IMR-90 (cell line): ENCODE results near the gene ZDHHC22. TPM values are rescaled to one million over a fixed set of nuclear protein-coding genes. Genes with fewer than 3 reads are reported as not detected.

Experiments used
- ATAC-seq: fragments of 200-7000 bp; cut with Tn5 transposase; 2 replicates; pipeline ENCODE4 v1.9.1; 2020; ENCODE audit warnings: low read depth, mild to moderate bottlenecking, moderate library complexity
- BruUV-seq: library from RNA; stranded (reverse); fragments of 400-500 nt; replicated peaks from 2 replicates; lab custom pipeline; 2021; lab: Mats Ljungman, UMichigan
- CTCF ChIA-PET: fragments of 300-600 bp; formaldehyde crosslinking; extraction: SDS; loops from one replicate; lab custom pipeline; 2021; ENCODE audit warnings: antibody characterized with exemption; lab: Yijun Ruan, JAX
- POLR2A ChIA-PET: fragments of 300-600 bp; sonication (Branson Sonifier 250); formaldehyde crosslinking; loops from one replicate; lab custom pipeline; 2022; ENCODE audit warnings: antibody characterized with exemption; ENCODE audit not compliant: unreplicated experiment; lab: Charles Lee
- DNase-seq: peaks from one replicate; pipeline ENCODE4 v3.0.0; 2013
- H2AFZ ChIP-seq: replicated peaks from 2 replicates; pipeline ENCODE3; 2013; ENCODE audit warnings: low read length, mild to moderate bottlenecking; ENCODE audit not compliant: poor library complexity
- H2AK5ac ChIP-seq: 2 replicates; pipeline ENCODE4 v1.6.1; 2013; ENCODE audit warnings: low read depth, low read length, inconsistent platforms
- H2AK9ac ChIP-seq: replicated peaks from 2 replicates; pipeline ENCODE3; 2013; ENCODE audit warnings: mild to moderate bottlenecking, low read depth, low read length, moderate library complexity; ENCODE audit not compliant: poor library complexity
- H2BK120ac ChIP-seq: 2 replicates; pipeline ENCODE4 v1.6.1; 2013; ENCODE audit warnings: low read depth, low read length, inconsistent platforms
- H2BK15ac ChIP-seq: 3 replicates; pipeline ENCODE4 v1.6.1; 2013; ENCODE audit warnings: low read depth, low read length, inconsistent platforms
- H2BK20ac ChIP-seq: 2 replicates; pipeline ENCODE4 v1.6.1; 2013; ENCODE audit warnings: low read depth, mild to moderate bottlenecking, inconsistent platforms, low read length, moderate library complexity
- H2BK5ac ChIP-seq: 2 replicates; pipeline ENCODE4 v1.6.1; 2013; ENCODE audit warnings: mild to moderate bottlenecking, low read depth, low read length, inconsistent platforms; ENCODE audit not compliant: poor library complexity, severe bottlenecking
- H3K14ac ChIP-seq: replicated peaks from 2 replicates; pipeline ENCODE4 v1.6.1; 2013; ENCODE audit warnings: low read depth, low read length, inconsistent platforms
- H3K18ac ChIP-seq: 2 replicates; pipeline ENCODE4 v1.6.1; 2013; ENCODE audit warnings: low read depth, low read length, control low read depth
- H3K23ac ChIP-seq: 2 replicates; pipeline ENCODE4 v1.6.1; 2013; ENCODE audit warnings: low read depth, low read length, inconsistent platforms
- H3K27ac ChIP-seq: 2 replicates; pipeline ENCODE4 v1.5.1; 2013; ENCODE audit warnings: mild to moderate bottlenecking, control low read depth, low read length; ENCODE audit not compliant: insufficient read depth
- H3K27me3 ChIP-seq: 2 replicates; pipeline ENCODE4 v1.6.1; 2013; ENCODE audit warnings: low read length; ENCODE audit not compliant: control insufficient read depth, insufficient read depth
- H3K36me3 ChIP-seq: 2 replicates; pipeline ENCODE4 v1.6.1; 2013; ENCODE audit warnings: low read length, mixed read lengths; ENCODE audit not compliant: control insufficient read depth, insufficient read depth
- H3K4ac ChIP-seq: 2 replicates; pipeline ENCODE4 v1.6.1; 2013; ENCODE audit warnings: low read depth, low read length, inconsistent platforms
- H3K4me1 ChIP-seq: 2 replicates; pipeline ENCODE4 v1.6.1; 2013; ENCODE audit warnings: low read length, mixed read lengths; ENCODE audit not compliant: control insufficient read depth, insufficient read depth
- H3K4me2 ChIP-seq: 2 replicates; pipeline ENCODE4 v1.6.1; 2013; ENCODE audit warnings: low read depth, mild to moderate bottlenecking, control low read depth, low read length, moderate library complexity
- H3K4me3 ChIP-seq: 2 replicates; pipeline ENCODE4 v1.5.1; 2013; ENCODE audit warnings: low read depth, mild to moderate bottlenecking, control low read depth, low read length, moderate library complexity; ENCODE audit not compliant: insufficient read depth
- H3K56ac ChIP-seq: 2 replicates; pipeline ENCODE4 v1.6.1; 2013; ENCODE audit warnings: low read length, inconsistent platforms; ENCODE audit not compliant: insufficient read depth; ENCODE audit errors: extremely low read depth
- H3K79me1 ChIP-seq, 2 experiments: 2 replicates each; pipeline ENCODE4 v1.6.1; 2013; ENCODE audit warnings: low read length in 2 of 2, inconsistent platforms in 1 of 2, low read depth in 1 of 2
- H3K9ac ChIP-seq: 2 replicates; pipeline ENCODE4 v1.6.1; 2013; ENCODE audit warnings: low read depth, low read length, control low read depth
- H3K9me1 ChIP-seq: 2 replicates; pipeline ENCODE4 v1.6.1; 2013; ENCODE audit warnings: low read length, inconsistent platforms; ENCODE audit not compliant: insufficient read depth
- H3K9me3 ChIP-seq: 2 replicates; pipeline ENCODE4 v1.6.1; 2013; ENCODE audit warnings: low read length; ENCODE audit not compliant: control insufficient read depth, insufficient read depth
- H4K20me1 ChIP-seq: 2 replicates; pipeline ENCODE4 v1.6.1; 2013; ENCODE audit warnings: low read length, inconsistent platforms; ENCODE audit not compliant: insufficient read depth
- H4K5ac ChIP-seq: 2 replicates; pipeline ENCODE4 v1.6.1; 2013; ENCODE audit warnings: mild to moderate bottlenecking, low read depth, low read length, control low read depth
- H4K8ac ChIP-seq, 2 experiments: 2 replicates each; pipeline ENCODE4 v1.6.1; 2013; ENCODE audit warnings: low read depth in 2 of 2, low read length in 2 of 2, control low read depth in 1 of 2, inconsistent platforms in 1 of 2
- H4K91ac ChIP-seq: 2 replicates; pipeline ENCODE4 v1.6.1; 2013; ENCODE audit warnings: low read depth, low read length, inconsistent platforms; ENCODE audit not compliant: insufficient read depth
- BHLHE40 ChIP-seq: fragments of 150-350 bp; IDR thresholded peaks from 2 replicates; pipeline ENCODE4 v1.6.1; 2016; ENCODE audit warnings: mild to moderate bottlenecking, low read depth, low read length
- CEBPB ChIP-seq: IDR thresholded peaks from 2 replicates; pipeline ENCODE4 v1.6.1; 2012; ENCODE audit warnings: low read depth, low read length, improper control_type of control experiment
- CHD1 ChIP-seq: IDR thresholded peaks from 2 replicates; pipeline ENCODE4 v1.6.1; 2012; ENCODE audit warnings: low read depth, low read length, improper control_type of control experiment
- FOS ChIP-seq: fragments of 150-350 bp; IDR thresholded peaks from 2 replicates; pipeline ENCODE4 v1.6.1; 2016; ENCODE audit warnings: low read depth, low read length
- MAFK ChIP-seq: IDR thresholded peaks from 2 replicates; pipeline ENCODE4 v1.6.1; 2012; ENCODE audit warnings: low read depth, low read length, improper control_type of control experiment
- MAZ ChIP-seq: IDR thresholded peaks from 2 replicates; pipeline ENCODE4 v1.6.1; 2012; ENCODE audit warnings: low read depth, mild to moderate bottlenecking, low read length, improper control_type of control experiment, moderate library complexity, borderline replicate concordance
- MXI1 ChIP-seq: IDR thresholded peaks from 2 replicates; pipeline ENCODE4 v1.6.1; 2012; ENCODE audit warnings: low read depth, mild to moderate bottlenecking, low read length, moderate library complexity, borderline replicate concordance
- NFE2L2 ChIP-seq: fragments of 150-350 bp; IDR thresholded peaks from 2 replicates; pipeline ENCODE4 v1.6.1; 2016; ENCODE audit warnings: low read depth, mild to moderate bottlenecking, low read length
- POLR2A ChIP-seq: IDR thresholded peaks from 2 replicates; pipeline ENCODE4 v1.6.1; 2012; ENCODE audit warnings: mild to moderate bottlenecking, low read depth, low read length
- RAD21 ChIP-seq: IDR thresholded peaks from 2 replicates; pipeline ENCODE4 v1.6.1; 2012; ENCODE audit warnings: low read length, improper control_type of control experiment
- RCOR1 ChIP-seq: IDR thresholded peaks from 2 replicates; pipeline ENCODE4 v1.6.1; 2012; ENCODE audit warnings: mild to moderate bottlenecking, low read length, improper control_type of control experiment; ENCODE audit not compliant: insufficient replicate concordance
- RFX5 ChIP-seq: IDR thresholded peaks from 2 replicates; pipeline ENCODE4 v1.8.0; 2012; ENCODE audit warnings: low read depth, mild to moderate bottlenecking, low read length, moderate library complexity
- SMC3 ChIP-seq: fragments of 150-350 bp; IDR thresholded peaks from 2 replicates; pipeline ENCODE4 v1.6.1; 2016; ENCODE audit warnings: low read depth, mild to moderate bottlenecking, antibody characterized with exemption, low read length, moderate library complexity
- WGBS, 2 experiments: methylation state at CpG; one replicate each; pipeline versions ENCODE4 v1.1.5 to v1.1.7; 2013; ENCODE audit warnings: missing lambda C conversion rate in 2 of 2; ENCODE audit not compliant: insufficient read length in 1 of 2; ENCODE audit errors: extremely low coverage in 2 of 2; 5-methylcytosine and 5-hydroxymethylcytosine counted together
- dilution Hi-C: fragments of 300-500 bp; cut with HindIII; formaldehyde crosslinking; loops from one replicate; pipeline ENCODE4 v1.14.3; 2018; ENCODE audit warnings: low sequenced_read_pairs; ENCODE audit not compliant: unreplicated experiment
- in situ Hi-C: fragments of 300-500 bp; cut with MboI; formaldehyde crosslinking; loops from 3 replicates; pipeline ENCODE4 v1.14.3; 2019; ENCODE audit warnings: low sequenced_read_pairs, inconsistent platforms, mixed read lengths
- intact Hi-C: fragments of 100-400 bp; cut with micrococcal nuclease; formaldehyde crosslinking; loops from 2 replicates; pipeline ENCODE4 v1.10.0; 2022
- polyA plus RNA-seq, 3 experiments: library from polyadenylated mRNA; depleted of rRNA; stranded (reverse); fragments of >200 nt; gene quantifications; 2 replicates each; pipeline ENCODE4 v1.2.3, GENCODE V29; 2012; ENCODE audit warnings: low replicate concordance in 1 of 3
- total RNA-seq: library from RNA; depleted of rRNA; stranded (reverse); fragments of >200 nt; gene quantifications from 2 replicates; pipeline ENCODE4 v1.2.3, GENCODE V29; 2012
- TF ChIP-seq, protein P1 (sequence below): conservative IDR thresholded peaks from 2 replicates; pipeline ENCODE4 v1.5.1; 2012; ENCODE audit warnings: mild to moderate bottlenecking, low read depth, low read length, improper control_type of control experiment
- TF ChIP-seq, protein P2 (sequence below): fragments of 150-350 bp; IDR thresholded peaks from 2 replicates; pipeline ENCODE4 v1.6.1; 2017; ENCODE audit warnings: mild to moderate bottlenecking, antibody characterized with exemption, low read length, low read depth
- TF ChIP-seq, protein P3 (sequence below): fragments of 150-350 bp; IDR thresholded peaks from 2 replicates; pipeline ENCODE4 v1.6.1; 2016; ENCODE audit warnings: low read depth, mild to moderate bottlenecking, low read length, moderate library complexity, borderline replicate concordance

ZDHHC22 gene
- total and polyA plus RNA-seq, 2 of the 4 experiments (the other 2 are of a cell fraction) = not detected

DNA sequence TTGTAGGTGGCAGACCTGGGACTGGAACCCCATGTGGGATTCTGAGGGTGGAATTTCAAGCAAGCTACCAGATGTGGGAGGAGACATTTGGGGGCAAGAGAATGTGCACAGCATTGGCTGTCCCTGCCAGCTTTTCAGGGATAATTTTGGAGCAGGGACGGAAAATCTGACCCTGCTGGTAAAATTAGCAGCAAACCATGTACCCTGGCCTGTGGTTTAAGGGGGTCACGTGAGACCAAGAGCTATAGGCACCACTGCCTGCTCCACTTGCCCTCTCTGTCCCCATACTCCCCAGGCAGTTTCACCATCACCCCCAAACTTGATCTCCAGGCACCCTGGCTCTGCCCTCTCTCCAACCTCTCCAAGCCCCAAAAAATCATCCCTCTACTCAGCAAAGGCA lies 13.5 kb upstream of the ZDHHC22 start:
- Histone ChIP-seq H4K91ac (no peak overlapping the region), H3K23ac (no peak overlapping the region), H3K56ac (no peak overlapping the region), H2AK9ac (no peak overlapping the region), H3K4ac (no peak overlapping the region), H3K9ac (no peak overlapping the region), H2BK120ac (no peak overlapping the region), H3K4me2 (no peak overlapping the region), H3K9me3 (no peaks in the 10 kb centered on the region), H3K27ac (no peak overlapping the region), H4K8ac (no peak overlapping the region), H3K36me3 (no peaks in the 10 kb centered on the region), H3K4me3 (no peak overlapping the region), H3K79me1 (no peaks in the 10 kb centered on the region), H2AK5ac (no peak overlapping the region), H4K5ac (no peak overlapping the region), H3K9me1 (0 out of 2 replicates have a peak, but pooled peaks cover 5% of the 10 kb centered on the region), H2BK15ac (no peak overlapping the region), H2AFZ (no peak overlapping the region), H3K14ac (no peak overlapping the region), H3K18ac (no peak overlapping the region), H2BK5ac (no peak overlapping the region), H4K20me1 (peaks cover 4% of the 10 kb centered on the region), H3K4me1 (peaks cover 6% of the 10 kb centered on the region; the same call in 1 of the 2 replicates), H3K27me3 (peaks cover 25% of the 10 kb centered on the region), H2BK20ac (no peak overlapping the region)
- intact Hi-C loops = loop anchor here (10.0 kb wide), 1 partner anchor 300 kb away; the partner anchor contains the start of genes AHSA1 and VIPAS39
- WGBS, 2 experiments = 0% methylated on average over 1 of the region's 2 CpGs; no CpG with 5 or more reads in 1 of the 2 experiments
- in situ Hi-C loops = no loop called here
- BruUV-seq = no TSS peak
- dilution Hi-C loops = no loop called here
- no peak for ATAC-seq
- DNase-seq = no peak
- TF ChIP-seq FOS (no peak), RFX5 (no peak), NFE2L2 (no peak), BHLHE40 (no peak), POLR2A (no peak), MAFK (no peak), RCOR1 (no peak), RAD21 (no peak), MAZ (no peak), MXI1 (no peak), CHD1 (no peak), CEBPB (no peak), SMC3 (no peak)
- TF ChIP-seq, protein P1, sequence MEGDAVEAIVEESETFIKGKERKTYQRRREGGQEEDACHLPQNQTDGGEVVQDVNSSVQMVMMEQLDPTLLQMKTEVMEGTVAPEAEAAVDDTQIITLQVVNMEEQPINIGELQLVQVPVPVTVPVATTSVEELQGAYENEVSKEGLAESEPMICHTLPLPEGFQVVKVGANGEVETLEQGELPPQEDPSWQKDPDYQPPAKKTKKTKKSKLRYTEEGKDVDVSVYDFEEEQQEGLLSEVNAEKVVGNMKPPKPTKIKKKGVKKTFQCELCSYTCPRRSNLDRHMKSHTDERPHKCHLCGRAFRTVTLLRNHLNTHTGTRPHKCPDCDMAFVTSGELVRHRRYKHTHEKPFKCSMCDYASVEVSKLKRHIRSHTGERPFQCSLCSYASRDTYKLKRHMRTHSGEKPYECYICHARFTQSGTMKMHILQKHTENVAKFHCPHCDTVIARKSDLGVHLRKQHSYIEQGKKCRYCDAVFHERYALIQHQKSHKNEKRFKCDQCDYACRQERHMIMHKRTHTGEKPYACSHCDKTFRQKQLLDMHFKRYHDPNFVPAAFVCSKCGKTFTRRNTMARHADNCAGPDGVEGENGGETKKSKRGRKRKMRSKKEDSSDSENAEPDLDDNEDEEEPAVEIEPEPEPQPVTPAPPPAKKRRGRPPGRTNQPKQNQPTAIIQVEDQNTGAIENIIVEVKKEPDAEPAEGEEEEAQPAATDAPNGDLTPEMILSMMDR = no peak
- TF ChIP-seq, protein P2, sequence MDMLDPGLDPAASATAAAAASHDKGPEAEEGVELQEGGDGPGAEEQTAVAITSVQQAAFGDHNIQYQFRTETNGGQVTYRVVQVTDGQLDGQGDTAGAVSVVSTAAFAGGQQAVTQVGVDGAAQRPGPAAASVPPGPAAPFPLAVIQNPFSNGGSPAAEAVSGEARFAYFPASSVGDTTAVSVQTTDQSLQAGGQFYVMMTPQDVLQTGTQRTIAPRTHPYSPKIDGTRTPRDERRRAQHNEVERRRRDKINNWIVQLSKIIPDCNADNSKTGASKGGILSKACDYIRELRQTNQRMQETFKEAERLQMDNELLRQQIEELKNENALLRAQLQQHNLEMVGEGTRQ = no peak
- TF ChIP-seq, protein P3, sequence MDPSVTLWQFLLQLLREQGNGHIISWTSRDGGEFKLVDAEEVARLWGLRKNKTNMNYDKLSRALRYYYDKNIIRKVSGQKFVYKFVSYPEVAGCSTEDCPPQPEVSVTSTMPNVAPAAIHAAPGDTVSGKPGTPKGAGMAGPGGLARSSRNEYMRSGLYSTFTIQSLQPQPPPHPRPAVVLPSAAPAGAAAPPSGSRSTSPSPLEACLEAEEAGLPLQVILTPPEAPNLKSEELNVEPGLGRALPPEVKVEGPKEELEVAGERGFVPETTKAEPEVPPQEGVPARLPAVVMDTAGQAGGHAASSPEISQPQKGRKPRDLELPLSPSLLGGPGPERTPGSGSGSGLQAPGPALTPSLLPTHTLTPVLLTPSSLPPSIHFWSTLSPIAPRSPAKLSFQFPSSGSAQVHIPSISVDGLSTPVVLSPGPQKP = no peak
- ChIA-PET CTCF (interaction anchor here (1.1 kb wide), 1 partner anchor 161 kb away, joined by 3 read pairs; no protein-coding TSS in a partner anchor), POLR2A (no interaction called here)
